GM23338 (cell line): ENCODE measurements around the gene B3GNT9. TPM values are rescaled to one million over a fixed set of nuclear protein-coding genes. Genes with fewer than 3 reads are reported as not detected.
A peak's percentile ranks its signal among the peaks of the same experiment; 100 is the strongest.

Source experiments
- ATAC-seq: fragments of 200-7000 bp; cut with Tn5 transposase; 3 replicates; pipeline ENCODE4 v1.9.1; 2020
- DNase-seq: peaks from one replicate; pipeline ENCODE4 v3.0.0-alpha.2; 2015; ENCODE audit warnings: low spot score
- H2AFZ ChIP-seq: fragments of 200-600 bp; sonication (generic); 2 replicates; pipeline ENCODE4 v1.8.0; 2016; ENCODE audit warnings: antibody characterized with exemption, mild to moderate bottlenecking, moderate library complexity
- H3F3A ChIP-seq: fragments of 200-600 bp; sonication (generic); replicated peaks from 2 replicates; pipeline ENCODE4 v1.8.0; 2017; ENCODE audit warnings: antibody characterized with exemption, mixed run types, low read depth
- H3K27ac ChIP-seq: fragments of 200-600 bp; sonication (generic); 2 replicates; pipeline ENCODE4 v1.6.1; 2016; ENCODE audit warnings: low read depth
- H3K27me3 ChIP-seq: fragments of 200-600 bp; sonication (generic); 2 replicates; pipeline ENCODE4 v1.8.0; 2016; ENCODE audit warnings: mild to moderate bottlenecking, mixed run types, moderate library complexity; ENCODE audit not compliant: insufficient read depth
- H3K36me3 ChIP-seq: fragments of 200-600 bp; sonication (generic); 2 replicates; pipeline ENCODE4 v1.8.0; 2016; ENCODE audit warnings: mild to moderate bottlenecking; ENCODE audit not compliant: insufficient read depth
- H3K4me1 ChIP-seq: fragments of 200-600 bp; sonication (generic); 2 replicates; pipeline ENCODE4 v1.8.0; 2016; ENCODE audit warnings: mild to moderate bottlenecking, moderate library complexity; ENCODE audit not compliant: insufficient read depth
- H3K4me2 ChIP-seq: fragments of 200-600 bp; sonication (generic); 2 replicates; pipeline ENCODE4 v1.7.1; 2017; ENCODE audit warnings: mixed run types
- H3K4me3 ChIP-seq: fragments of 200-600 bp; sonication (generic); 2 replicates; pipeline ENCODE4 v1.6.1; 2016; ENCODE audit warnings: mixed run types
- H3K79me2 ChIP-seq: fragments of 200-600 bp; sonication (generic); replicated peaks from 2 replicates; pipeline ENCODE4 v1.8.0; 2017; ENCODE audit warnings: mild to moderate bottlenecking; ENCODE audit not compliant: insufficient read depth
- H3K9me2 ChIP-seq: fragments of 200-600 bp; sonication (generic); 2 replicates; pipeline ENCODE4 v1.8.0; 2017; ENCODE audit not compliant: insufficient read depth
- H4K20me1 ChIP-seq: fragments of 200-600 bp; sonication (generic); replicated peaks from 2 replicates; pipeline ENCODE4 v1.8.0; 2017; ENCODE audit warnings: mild to moderate bottlenecking; ENCODE audit not compliant: insufficient read depth
- H3K27ac Mint-ChIP-seq: 2 replicates; pipeline ENCODE4 v1.8.0; 2020; ENCODE audit warnings: inconsistent platforms, mild to moderate bottlenecking, moderate library complexity, mixed read lengths
- H3K27me3 Mint-ChIP-seq: 3 replicates; pipeline ENCODE4 v1.8.0; 2022; ENCODE audit warnings: low read depth, mild to moderate bottlenecking, moderate library complexity, mixed read lengths, inconsistent platforms; ENCODE audit not compliant: insufficient read depth, poor library complexity
- H3K36me3 Mint-ChIP-seq: 3 replicates; pipeline ENCODE4 v1.8.0; 2021; ENCODE audit warnings: low read depth, mild to moderate bottlenecking, inconsistent platforms, moderate library complexity, mixed read lengths
- H3K4me1 Mint-ChIP-seq: 3 replicates; pipeline ENCODE4 v1.8.0; 2020; ENCODE audit warnings: mild to moderate bottlenecking, inconsistent platforms, mixed read lengths
- H3K4me3 Mint-ChIP-seq: 3 replicates; pipeline ENCODE4 v1.8.0; 2021; ENCODE audit warnings: moderate library complexity, mild to moderate bottlenecking, inconsistent platforms, mixed read lengths
- H3K9me3 Mint-ChIP-seq: 3 replicates; pipeline ENCODE4 v1.8.0; 2020; ENCODE audit warnings: moderate library complexity, mild to moderate bottlenecking, inconsistent platforms, mixed read lengths
- CREB1 ChIP-seq: fragments of 250-450 bp; sonication (Bioruptor Pico); IDR thresholded peaks from 2 replicates; pipeline ENCODE4 v1.5.0; 2020; ENCODE audit warnings: low read depth, mild to moderate bottlenecking, moderate library complexity
- EZH2 ChIP-seq: fragments of 200-600 bp; sonication (generic); IDR thresholded peaks from one replicate; pipeline ENCODE4 v1.8.0; 2017; ENCODE audit warnings: antibody characterized with exemption, mild to moderate bottlenecking, low read depth; ENCODE audit not compliant: unreplicated experiment
- EZH2phosphoT487 ChIP-seq: fragments of 200-600 bp; sonication (generic); IDR thresholded peaks from one replicate; pipeline ENCODE4 v1.8.1; 2018; ENCODE audit warnings: antibody characterized with exemption; ENCODE audit not compliant: unreplicated experiment
- JUNB ChIP-seq: IDR thresholded peaks from one replicate; pipeline ENCODE4 v1.6.1; 2016; ENCODE audit warnings: antibody characterized with exemption; ENCODE audit not compliant: unreplicated experiment
- NANOG ChIP-seq: IDR thresholded peaks from 2 replicates; pipeline ENCODE4 v1.6.1; 2016; ENCODE audit warnings: antibody characterized with exemption, borderline replicate concordance
- POLR2AphosphoS5 ChIP-seq: IDR thresholded peaks from 2 replicates; pipeline ENCODE4 v1.6.1; 2016; ENCODE audit warnings: antibody characterized with exemption, low read depth
- STAT1 ChIP-seq: IDR thresholded peaks from one replicate; pipeline ENCODE4 v1.6.1; 2016; ENCODE audit warnings: antibody characterized with exemption; ENCODE audit not compliant: unreplicated experiment
- ZNF114 ChIP-seq: fragments of 250-450 bp; sonication (Bioruptor Pico); IDR thresholded peaks from 2 replicates; pipeline ENCODE4 v1.5.0; 2020; ENCODE audit warnings: mild to moderate bottlenecking, moderate library complexity
- ZNF331 ChIP-seq: fragments of 250-450 bp; sonication (Bioruptor Pico); IDR thresholded peaks from 2 replicates; pipeline ENCODE4 v1.5.0; 2020; ENCODE audit warnings: low read depth, mild to moderate bottlenecking, moderate library complexity
- polyA plus RNA-seq: library from polyadenylated mRNA; unstranded; fragments of >200 nt; fragmentation: Nextera tagmentation; extraction: Ambion mirVana; gene quantifications from 2 replicates; pipeline ENCODE4 v1.2.1, GENCODE V29; 2016
- total RNA-seq: library from RNA; depleted of rRNA; stranded (reverse); fragments of >200 nt; shearing (Covaris generic); gene quantifications from 2 replicates; pipeline ENCODE4 v1.2.3, GENCODE V29; 2014
- TF ChIP-seq, protein P1 (sequence below): fragments of 250-450 bp; sonication (Bioruptor Pico); IDR thresholded peaks from 2 replicates; pipeline ENCODE4 v1.5.0; 2020; ENCODE audit warnings: mild to moderate bottlenecking, moderate library complexity
- TF ChIP-seq, protein P2 (sequence below): IDR thresholded peaks from 2 replicates; pipeline ENCODE4 v1.6.1; 2016; ENCODE audit warnings: antibody characterized with exemption
- TF ChIP-seq, protein P3 (sequence below), 2 experiments: fragments of 200-600 bp in 1 of 2; sonication (generic) in 1 of 2; conservative IDR thresholded peaks; 2 replicates each; pipeline versions ENCODE4 v1.5.1 to v1.6.1; 2016 to 2017; ENCODE audit warnings: antibody characterized with exemption in 2 of 2, low read depth in 2 of 2, mild to moderate bottlenecking in 2 of 2, moderate library complexity in 1 of 2
- TF ChIP-seq, protein P4 (sequence below): IDR thresholded peaks from one replicate; pipeline ENCODE4 v1.6.1; 2018; ENCODE audit warnings: antibody characterized with exemption; ENCODE audit not compliant: unreplicated experiment

B3GNT9 gene
- total and polyA plus RNA-seq, 2 experiments from 2014 or later, result 0.99 to 7.0 TPM

DNA sequence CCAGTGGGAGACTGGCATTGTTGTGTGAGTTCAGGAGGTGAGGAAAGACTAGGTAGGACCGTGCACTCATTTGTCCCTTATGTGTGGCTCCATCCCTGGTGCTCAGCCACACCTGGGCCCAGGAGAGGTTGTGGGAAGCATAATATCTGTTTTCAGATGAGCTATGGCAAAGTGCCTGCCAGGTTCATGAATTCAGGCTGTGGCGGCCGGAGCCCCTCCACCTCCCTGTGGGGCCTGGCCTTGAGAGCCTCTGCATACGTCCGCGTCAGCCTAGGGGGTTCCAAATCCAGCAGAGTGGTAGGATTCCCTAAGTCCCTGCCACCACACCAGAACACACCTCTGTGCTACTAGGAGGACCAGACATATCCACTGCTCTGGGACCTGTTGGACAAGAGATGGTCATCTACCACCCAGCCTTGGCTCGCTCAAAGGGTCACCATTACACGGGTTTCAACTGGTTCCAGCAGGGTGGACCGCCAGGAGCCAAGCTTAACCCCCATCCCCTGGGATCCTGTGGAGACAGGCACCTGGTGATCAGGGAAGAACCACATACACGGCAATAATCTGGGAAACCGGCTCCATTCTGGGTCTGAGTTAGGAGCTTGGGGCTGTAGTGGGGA, 2.0 kb downstream of the B3GNT9 start:
- DNase-seq (no peak), ATAC-seq (no peak)
- TF ChIP-seq, protein P1, sequence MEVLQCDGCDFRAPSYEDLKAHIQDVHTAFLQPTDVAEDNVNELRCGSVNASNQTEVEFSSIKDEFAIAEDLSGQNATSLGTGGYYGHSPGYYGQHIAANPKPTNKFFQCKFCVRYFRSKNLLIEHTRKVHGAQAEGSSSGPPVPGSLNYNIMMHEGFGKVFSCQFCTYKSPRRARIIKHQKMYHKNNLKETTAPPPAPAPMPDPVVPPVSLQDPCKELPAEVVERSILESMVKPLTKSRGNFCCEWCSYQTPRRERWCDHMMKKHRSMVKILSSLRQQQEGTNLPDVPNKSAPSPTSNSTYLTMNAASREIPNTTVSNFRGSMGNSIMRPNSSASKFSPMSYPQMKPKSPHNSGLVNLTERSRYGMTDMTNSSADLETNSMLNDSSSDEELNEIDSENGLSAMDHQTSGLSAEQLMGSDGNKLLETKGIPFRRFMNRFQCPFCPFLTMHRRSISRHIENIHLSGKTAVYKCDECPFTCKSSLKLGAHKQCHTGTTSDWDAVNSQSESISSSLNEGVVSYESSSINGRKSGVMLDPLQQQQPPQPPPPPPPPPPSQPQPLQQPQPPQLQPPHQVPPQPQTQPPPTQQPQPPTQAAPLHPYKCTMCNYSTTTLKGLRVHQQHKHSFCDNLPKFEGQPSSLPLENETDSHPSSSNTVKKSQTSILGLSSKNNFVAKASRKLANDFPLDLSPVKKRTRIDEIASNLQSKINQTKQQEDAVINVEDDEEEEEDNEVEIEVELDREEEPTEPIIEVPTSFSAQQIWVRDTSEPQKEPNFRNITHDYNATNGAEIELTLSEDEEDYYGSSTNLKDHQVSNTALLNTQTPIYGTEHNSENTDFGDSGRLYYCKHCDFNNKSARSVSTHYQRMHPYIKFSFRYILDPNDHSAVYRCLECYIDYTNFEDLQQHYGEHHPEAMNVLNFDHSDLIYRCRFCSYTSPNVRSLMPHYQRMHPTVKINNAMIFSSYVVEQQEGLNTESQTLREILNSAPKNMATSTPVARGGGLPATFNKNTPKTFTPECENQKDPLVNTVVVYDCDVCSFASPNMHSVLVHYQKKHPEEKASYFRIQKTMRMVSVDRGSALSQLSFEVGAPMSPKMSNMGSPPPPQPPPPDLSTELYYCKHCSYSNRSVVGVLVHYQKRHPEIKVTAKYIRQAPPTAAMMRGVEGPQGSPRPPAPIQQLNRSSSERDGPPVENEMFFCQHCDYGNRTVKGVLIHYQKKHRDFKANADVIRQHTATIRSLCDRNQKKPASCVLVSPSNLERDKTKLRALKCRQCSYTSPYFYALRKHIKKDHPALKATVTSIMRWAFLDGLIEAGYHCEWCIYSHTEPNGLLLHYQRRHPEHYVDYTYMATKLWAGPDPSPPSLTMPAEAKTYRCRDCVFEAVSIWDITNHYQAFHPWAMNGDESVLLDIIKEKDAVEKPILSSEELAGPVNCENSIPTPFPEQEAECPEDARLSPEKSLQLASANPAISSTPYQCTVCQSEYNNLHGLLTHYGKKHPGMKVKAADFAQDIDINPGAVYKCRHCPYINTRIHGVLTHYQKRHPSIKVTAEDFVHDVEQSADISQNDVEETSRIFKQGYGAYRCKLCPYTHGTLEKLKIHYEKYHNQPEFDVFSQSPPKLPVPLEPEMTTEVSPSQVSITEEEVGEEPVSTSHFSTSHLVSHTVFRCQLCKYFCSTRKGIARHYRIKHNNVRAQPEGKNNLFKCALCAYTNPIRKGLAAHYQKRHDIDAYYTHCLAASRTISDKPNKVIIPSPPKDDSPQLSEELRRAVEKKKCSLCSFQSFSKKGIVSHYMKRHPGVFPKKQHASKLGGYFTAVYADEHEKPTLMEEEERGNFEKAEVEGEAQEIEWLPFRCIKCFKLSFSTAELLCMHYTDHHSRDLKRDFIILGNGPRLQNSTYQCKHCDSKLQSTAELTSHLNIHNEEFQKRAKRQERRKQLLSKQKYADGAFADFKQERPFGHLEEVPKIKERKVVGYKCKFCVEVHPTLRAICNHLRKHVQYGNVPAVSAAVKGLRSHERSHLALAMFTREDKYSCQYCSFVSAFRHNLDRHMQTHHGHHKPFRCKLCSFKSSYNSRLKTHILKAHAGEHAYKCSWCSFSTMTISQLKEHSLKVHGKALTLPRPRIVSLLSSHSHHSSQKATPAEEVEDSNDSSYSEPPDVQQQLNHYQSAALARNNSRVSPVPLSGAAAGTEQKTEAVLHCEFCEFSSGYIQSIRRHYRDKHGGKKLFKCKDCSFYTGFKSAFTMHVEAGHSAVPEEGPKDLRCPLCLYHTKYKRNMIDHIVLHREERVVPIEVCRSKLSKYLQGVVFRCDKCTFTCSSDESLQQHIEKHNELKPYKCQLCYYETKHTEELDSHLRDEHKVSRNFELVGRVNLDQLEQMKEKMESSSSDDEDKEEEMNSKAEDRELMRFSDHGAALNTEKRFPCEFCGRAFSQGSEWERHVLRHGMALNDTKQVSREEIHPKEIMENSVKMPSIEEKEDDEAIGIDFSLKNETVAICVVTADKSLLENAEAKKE (CRISPR knock-in tag), result no peak
- no peak for TF ChIP-seq EZH2
- no peak for TF ChIP-seq JUNB
- no peak for TF ChIP-seq STAT1
- TF ChIP-seq ZNF114 (CRISPR knock-in tag), result no peak
- no peak for TF ChIP-seq EZH2phosphoT487
- no peak for TF ChIP-seq NANOG
- TF ChIP-seq, protein P2, sequence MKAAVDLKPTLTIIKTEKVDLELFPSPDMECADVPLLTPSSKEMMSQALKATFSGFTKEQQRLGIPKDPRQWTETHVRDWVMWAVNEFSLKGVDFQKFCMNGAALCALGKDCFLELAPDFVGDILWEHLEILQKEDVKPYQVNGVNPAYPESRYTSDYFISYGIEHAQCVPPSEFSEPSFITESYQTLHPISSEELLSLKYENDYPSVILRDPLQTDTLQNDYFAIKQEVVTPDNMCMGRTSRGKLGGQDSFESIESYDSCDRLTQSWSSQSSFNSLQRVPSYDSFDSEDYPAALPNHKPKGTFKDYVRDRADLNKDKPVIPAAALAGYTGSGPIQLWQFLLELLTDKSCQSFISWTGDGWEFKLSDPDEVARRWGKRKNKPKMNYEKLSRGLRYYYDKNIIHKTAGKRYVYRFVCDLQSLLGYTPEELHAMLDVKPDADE, result no peak
- TF ChIP-seq POLR2AphosphoS5, result no peak
- TF ChIP-seq CREB1 (CRISPR knock-in tag), result no peak
- TF ChIP-seq, protein P3, sequence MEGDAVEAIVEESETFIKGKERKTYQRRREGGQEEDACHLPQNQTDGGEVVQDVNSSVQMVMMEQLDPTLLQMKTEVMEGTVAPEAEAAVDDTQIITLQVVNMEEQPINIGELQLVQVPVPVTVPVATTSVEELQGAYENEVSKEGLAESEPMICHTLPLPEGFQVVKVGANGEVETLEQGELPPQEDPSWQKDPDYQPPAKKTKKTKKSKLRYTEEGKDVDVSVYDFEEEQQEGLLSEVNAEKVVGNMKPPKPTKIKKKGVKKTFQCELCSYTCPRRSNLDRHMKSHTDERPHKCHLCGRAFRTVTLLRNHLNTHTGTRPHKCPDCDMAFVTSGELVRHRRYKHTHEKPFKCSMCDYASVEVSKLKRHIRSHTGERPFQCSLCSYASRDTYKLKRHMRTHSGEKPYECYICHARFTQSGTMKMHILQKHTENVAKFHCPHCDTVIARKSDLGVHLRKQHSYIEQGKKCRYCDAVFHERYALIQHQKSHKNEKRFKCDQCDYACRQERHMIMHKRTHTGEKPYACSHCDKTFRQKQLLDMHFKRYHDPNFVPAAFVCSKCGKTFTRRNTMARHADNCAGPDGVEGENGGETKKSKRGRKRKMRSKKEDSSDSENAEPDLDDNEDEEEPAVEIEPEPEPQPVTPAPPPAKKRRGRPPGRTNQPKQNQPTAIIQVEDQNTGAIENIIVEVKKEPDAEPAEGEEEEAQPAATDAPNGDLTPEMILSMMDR (conservative IDR thresholded peaks at IDR 0.05; ENCODE audit: low read depth in 2 of 2), result no peak
- TF ChIP-seq ZNF331 (CRISPR knock-in tag), result no peak
- TF ChIP-seq, protein P4, sequence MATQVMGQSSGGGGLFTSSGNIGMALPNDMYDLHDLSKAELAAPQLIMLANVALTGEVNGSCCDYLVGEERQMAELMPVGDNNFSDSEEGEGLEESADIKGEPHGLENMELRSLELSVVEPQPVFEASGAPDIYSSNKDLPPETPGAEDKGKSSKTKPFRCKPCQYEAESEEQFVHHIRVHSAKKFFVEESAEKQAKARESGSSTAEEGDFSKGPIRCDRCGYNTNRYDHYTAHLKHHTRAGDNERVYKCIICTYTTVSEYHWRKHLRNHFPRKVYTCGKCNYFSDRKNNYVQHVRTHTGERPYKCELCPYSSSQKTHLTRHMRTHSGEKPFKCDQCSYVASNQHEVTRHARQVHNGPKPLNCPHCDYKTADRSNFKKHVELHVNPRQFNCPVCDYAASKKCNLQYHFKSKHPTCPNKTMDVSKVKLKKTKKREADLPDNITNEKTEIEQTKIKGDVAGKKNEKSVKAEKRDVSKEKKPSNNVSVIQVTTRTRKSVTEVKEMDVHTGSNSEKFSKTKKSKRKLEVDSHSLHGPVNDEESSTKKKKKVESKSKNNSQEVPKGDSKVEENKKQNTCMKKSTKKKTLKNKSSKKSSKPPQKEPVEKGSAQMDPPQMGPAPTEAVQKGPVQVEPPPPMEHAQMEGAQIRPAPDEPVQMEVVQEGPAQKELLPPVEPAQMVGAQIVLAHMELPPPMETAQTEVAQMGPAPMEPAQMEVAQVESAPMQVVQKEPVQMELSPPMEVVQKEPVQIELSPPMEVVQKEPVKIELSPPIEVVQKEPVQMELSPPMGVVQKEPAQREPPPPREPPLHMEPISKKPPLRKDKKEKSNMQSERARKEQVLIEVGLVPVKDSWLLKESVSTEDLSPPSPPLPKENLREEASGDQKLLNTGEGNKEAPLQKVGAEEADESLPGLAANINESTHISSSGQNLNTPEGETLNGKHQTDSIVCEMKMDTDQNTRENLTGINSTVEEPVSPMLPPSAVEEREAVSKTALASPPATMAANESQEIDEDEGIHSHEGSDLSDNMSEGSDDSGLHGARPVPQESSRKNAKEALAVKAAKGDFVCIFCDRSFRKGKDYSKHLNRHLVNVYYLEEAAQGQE, result no peak
- 0 out of 2 replicates have a peak, but pooled peaks cover 7% of the 10 kb centered on the region for H3F3A ChIP-seq
- H3K4me3 ChIP-seq, result no peak overlapping the region
- H3K27me3 ChIP-seq, result peaks cover 57% of the 10 kb centered on the region
- Mint-ChIP-seq H3K9me3 (no peaks in the 10 kb centered on the region), H3K27ac (no peak overlapping the region), H3K4me1 (peaks cover 10% of the 10 kb centered on the region; the same call in 2 of the 3 replicates), H3K36me3 (peaks cover 26% of the 10 kb centered on the region), H3K27me3 (peaks cover 38% of the 10 kb centered on the region), H3K4me3 (peak overlapping the region; percentile 58; the same call in 1 of the 3 replicates)
- no peaks in the 10 kb centered on the region for H3K36me3 ChIP-seq
- H4K20me1 ChIP-seq, result no peaks in the 10 kb centered on the region; the same call in none of the 2 replicates
- no peak overlapping the region for H3K27ac ChIP-seq
- H3K9me2 ChIP-seq, result no peaks in the 10 kb centered on the region
- H2AFZ ChIP-seq, result no peak overlapping the region
- H3K4me2 ChIP-seq, result peak overlapping the region; percentile 94; the same call in 1 of the 2 replicates
- H3K4me1 ChIP-seq, result peaks cover 6% of the 10 kb centered on the region; the same call in 1 of the 2 replicates
- no peaks in the 10 kb centered on the region for H3K79me2 ChIP-seq
